Heart right ventricle (tissue), 16 donors: Measurements from ENCODE around the gene ECE2. TPM values are rescaled to one million over a fixed set of nuclear protein-coding genes. Genes with fewer than 3 reads are reported as not detected.

Source experiments
- ATAC-seq, 8 donors: fragments of 200-7000 bp; cut with Tn5 transposase; one replicate each; pipeline ENCODE4 v1.9.1; 2020; ENCODE audit warnings: mild to moderate bottlenecking in 8 of 8, moderate library complexity in 8 of 8, moderate number of reproducible peaks in 1 of 8
- DNase-seq, 2 donors: peaks; one replicate each; pipeline ENCODE4 v3.0.0-alpha.2; 2020
- H3K27ac ChIP-seq, 10 donors: fragments of 200-600 bp; sonication (generic) in 2 of 10; one replicate each; pipeline versions ENCODE4 v1.5.0 to v1.8.0; 2020 to 2022; ENCODE audit warnings: mild to moderate bottlenecking in 3 of 10
- H3K27me3 ChIP-seq, 7 donors: fragments of 200-600 bp; one replicate each; pipeline ENCODE4 v1.8.0; 2021 to 2022; ENCODE audit warnings: mild to moderate bottlenecking in 2 of 7
- H3K36me3 ChIP-seq, 9 donors: fragments of 200-600 bp; sonication (generic) in 1 of 9; one replicate each; pipeline versions ENCODE4 v1.5.0 to v1.8.0; 2020 to 2022; ENCODE audit warnings: mild to moderate bottlenecking in 2 of 9
- H3K4me1 ChIP-seq, 9 donors: fragments of 200-600 bp; sonication (generic) in 1 of 9; one replicate each; pipeline versions ENCODE4 v1.5.0 to v1.8.0; 2020 to 2022; ENCODE audit warnings: mild to moderate bottlenecking in 4 of 9
- H3K4me3 ChIP-seq, 10 donors: fragments of 200-600 bp; sonication (generic) in 2 of 10; one replicate each; pipeline versions ENCODE4 v1.5.0 to v1.8.0; 2020 to 2022; ENCODE audit warnings: mild to moderate bottlenecking in 7 of 10, moderate library complexity in 2 of 10
- H3K9me3 ChIP-seq, 11 donors: fragments of 200-600 bp in 10 of 11; sonication (generic) in 2 of 11; one replicate each; pipeline versions ENCODE4 v1.5.0 to v1.8.0; 2013 to 2022; ENCODE audit warnings: mild to moderate bottlenecking in 2 of 11, control low read depth in 1 of 11, moderate library complexity in 1 of 11
- WGBS, 2 donors: extraction: QIAGEN DNeasy Blood & Tissue Kit; methylation state at CpG; one replicate each; pipeline ENCODE4 v1.1.7; 2013; ENCODE audit warnings: inconsistent platforms in 1 of 2; 5-methylcytosine and 5-hydroxymethylcytosine counted together
- intact Hi-C, 10 donors: fragments of 100-400 bp; cut with DNase I; formaldehyde crosslinking; loops; one replicate each; pipeline versions ENCODE4 v1.11.1 to v1.14.2; 2022
- polyA plus RNA-seq, 2 donors: library from polyadenylated mRNA; stranded (reverse); fragments of 200-250 nt; gene quantifications; one replicate each; pipeline ENCODE4 v1.2.3, GENCODE V29; 2013
- total RNA-seq, 10 donors: library from RNA; stranded (reverse); fragmentation: NEBNext Ultra II Directional in 3 of 10; extraction: Animal tissue kit (Norgen Biotek cat#: 25700) in 3 of 10; gene quantifications; one replicate each; pipeline versions ENCODE4 v1.2.1 to v1.2.4, GENCODE V29; 2021 to 2023
- TF ChIP-seq, protein P1 (sequence below), 9 donors: fragments of 200-600 bp; sonication (generic) in 2 of 9; IDR thresholded peaks; one replicate each; pipeline versions ENCODE4 v1.5.0 to v1.8.0; 2021 to 2022; ENCODE audit warnings: antibody characterized with exemption in 9 of 9, mild to moderate bottlenecking in 5 of 9, moderate library complexity in 1 of 9
- donor health status: Arrhythmogenic right ventricular cardiomyopathy.
- donor health status: ischemic (EF 13 %, LVEDD 7.1; RV severe dilation, severe dysfunction).
- donor health status: healthy with polysubstance abuse.
- donor health status: DM: no; HTN: yes; CAD: no.
- donor health status: DM: no; HTN: no; CAD: no.
- donor health status: ischemic (EF 25% LVEDD 6.9; RV normal size, moderate dysfunction).
- donor health status: ischemic (EF 25% LVEDD 5.7; RV mildly dilated, moderate dysfunction).
- donor health status: healthy.
- donor health status: DM: yes; HTN: yes; CAD: no.
- donor health status: Ischemic cardiomyopathy.
- donor health status: ischemic (EF 35%, LVEDD 5.7; RV mildly dilated, moderate dysfunction).
- donor health status: nonischemic (EF 11% LVEDD 7.7; RV severe dilation, severe dysfunction).
- donor health status: DM: yes; HTN: yes; CAD: no.
- donor health status: PGD.
- donor health status: ischemic (EF 29% LVEDD 5.4; RV normal size, mild dysfunction).
- donor health status: nonischemic (EF 23%, LVEDD 6.1; RV moderate dilation, normal function).

The ECE2 gene
- total and polyA plus RNA-seq, 12 donors, result 0.20 to 0.28 TPM; not detected in 10

DNA sequence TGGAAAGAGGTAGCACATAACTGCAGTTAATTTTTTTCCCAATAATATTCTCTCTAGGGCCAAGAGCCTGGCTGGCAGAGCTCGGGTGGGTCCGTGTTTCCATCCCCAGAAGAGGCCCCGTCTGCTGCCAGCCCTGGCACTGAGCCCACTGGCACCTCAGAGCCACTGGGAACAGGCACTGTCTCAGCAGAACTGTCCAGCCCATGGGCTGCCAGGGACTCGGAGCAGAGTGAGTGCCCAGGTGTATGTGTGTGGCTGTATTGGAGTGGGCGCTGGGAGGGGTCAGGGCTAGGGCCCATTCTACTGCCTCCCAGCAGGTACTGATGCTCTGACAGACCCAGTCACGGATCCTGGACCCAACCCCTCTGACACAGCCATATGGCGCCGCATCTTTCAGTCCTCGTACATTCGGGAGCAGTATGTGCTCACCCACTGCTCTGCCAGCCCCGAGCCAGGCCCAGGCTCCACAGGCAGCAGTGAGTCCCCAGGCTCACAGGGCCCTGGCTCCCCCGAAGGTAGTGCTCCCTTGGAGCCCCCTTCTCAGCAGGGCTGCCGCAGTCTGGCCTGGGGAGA lies 37.5 kb upstream of the ECE2 start:
- peaks cover 0 to 8% (median 7%) of the 10 kb centered on the region in 9 donors for H3K4me1 ChIP-seq
- intact Hi-C loops, result no loop called here
- peaks cover 0 to 16% (median 11%) of the 10 kb centered on the region in 9 donors for H3K36me3 ChIP-seq
- TF ChIP-seq, protein P1, sequence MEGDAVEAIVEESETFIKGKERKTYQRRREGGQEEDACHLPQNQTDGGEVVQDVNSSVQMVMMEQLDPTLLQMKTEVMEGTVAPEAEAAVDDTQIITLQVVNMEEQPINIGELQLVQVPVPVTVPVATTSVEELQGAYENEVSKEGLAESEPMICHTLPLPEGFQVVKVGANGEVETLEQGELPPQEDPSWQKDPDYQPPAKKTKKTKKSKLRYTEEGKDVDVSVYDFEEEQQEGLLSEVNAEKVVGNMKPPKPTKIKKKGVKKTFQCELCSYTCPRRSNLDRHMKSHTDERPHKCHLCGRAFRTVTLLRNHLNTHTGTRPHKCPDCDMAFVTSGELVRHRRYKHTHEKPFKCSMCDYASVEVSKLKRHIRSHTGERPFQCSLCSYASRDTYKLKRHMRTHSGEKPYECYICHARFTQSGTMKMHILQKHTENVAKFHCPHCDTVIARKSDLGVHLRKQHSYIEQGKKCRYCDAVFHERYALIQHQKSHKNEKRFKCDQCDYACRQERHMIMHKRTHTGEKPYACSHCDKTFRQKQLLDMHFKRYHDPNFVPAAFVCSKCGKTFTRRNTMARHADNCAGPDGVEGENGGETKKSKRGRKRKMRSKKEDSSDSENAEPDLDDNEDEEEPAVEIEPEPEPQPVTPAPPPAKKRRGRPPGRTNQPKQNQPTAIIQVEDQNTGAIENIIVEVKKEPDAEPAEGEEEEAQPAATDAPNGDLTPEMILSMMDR (IDR thresholded peaks at IDR 0.05), result no peak
- no peak overlapping the region for H3K27ac ChIP-seq
- H3K4me3 ChIP-seq, result no peak overlapping the region
- WGBS, 2 donors, result 72 to 73% methylated on average over 13 of the region's 13 CpGs
- no peaks in the 10 kb centered on the region for H3K9me3 ChIP-seq
- DNase-seq, result no peak
- H3K27me3 ChIP-seq, result peaks cover 0 to 9% (median 5%) of the 10 kb centered on the region in 7 donors
- no peak for ATAC-seq

DNA sequence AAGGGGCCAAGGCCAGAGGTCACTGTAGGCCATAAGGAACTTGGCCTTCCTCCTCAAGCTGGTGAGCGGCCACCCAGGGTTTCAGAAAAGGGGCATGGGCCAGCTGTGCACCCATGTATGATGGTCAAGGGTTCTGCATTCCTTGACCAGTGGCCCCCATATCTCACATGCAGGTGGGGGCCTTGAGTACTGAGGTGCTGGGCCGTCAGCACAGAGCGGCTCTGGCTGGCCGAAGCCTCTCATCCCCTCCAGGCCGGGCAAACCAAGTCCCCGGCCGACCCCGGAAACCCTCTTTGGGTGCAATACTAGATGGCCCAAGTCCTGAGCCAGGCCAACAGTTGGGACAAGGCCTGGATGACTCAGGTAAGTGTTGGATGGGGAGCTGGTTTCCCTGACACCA lies 36.6 kb upstream of the ECE2 start:
- 91% methylated on average over 8 of the region's 8 CpGs for WGBS, 2 donors
- intact Hi-C loops, result no loop called here

DNA sequence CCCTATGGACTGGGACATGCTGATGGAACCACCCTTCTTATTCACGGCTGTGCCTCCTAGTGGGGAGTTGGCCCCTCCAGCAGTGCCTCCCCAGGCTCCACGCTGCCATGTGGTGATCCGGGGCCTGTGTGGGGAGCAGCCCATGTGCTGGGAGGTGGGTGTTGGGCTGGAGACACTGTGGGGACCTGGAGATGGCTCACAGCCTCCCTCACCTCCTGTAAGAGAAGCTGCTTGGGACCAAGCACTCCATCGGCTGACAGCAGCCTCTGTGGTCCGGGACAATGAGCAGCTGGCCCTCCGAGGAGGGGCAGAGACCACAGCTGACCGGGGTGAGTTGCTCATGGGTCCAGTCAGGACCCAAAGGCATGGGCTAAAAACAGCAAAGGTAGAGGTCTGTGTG lies 36.1 kb upstream of the ECE2 start:
- H3K27me3 ChIP-seq, result peaks cover 0 to 8% (median 3%) of the 10 kb centered on the region in 7 donors
- ATAC-seq, result no peak

More for the DNA sequence above, 36.6 kb upstream of the ECE2 start:
- peaks cover 0 to 25% (median 13%) of the 10 kb centered on the region in 9 donors for H3K36me3 ChIP-seq
- no peaks in the 10 kb centered on the region for H3K9me3 ChIP-seq
- H3K4me3 ChIP-seq, result no peak overlapping the region
- ATAC-seq (no peak), DNase-seq (no peak)
- peaks cover 0 to 8% (median 7%) of the 10 kb centered on the region in 9 donors for H3K4me1 ChIP-seq
- no peak overlapping the region for H3K27ac ChIP-seq
- peaks cover 0 to 8% (median 3%) of the 10 kb centered on the region in 7 donors for H3K27me3 ChIP-seq
- TF ChIP-seq, protein P1 (IDR thresholded peaks at IDR 0.05), result no peak

DNA sequence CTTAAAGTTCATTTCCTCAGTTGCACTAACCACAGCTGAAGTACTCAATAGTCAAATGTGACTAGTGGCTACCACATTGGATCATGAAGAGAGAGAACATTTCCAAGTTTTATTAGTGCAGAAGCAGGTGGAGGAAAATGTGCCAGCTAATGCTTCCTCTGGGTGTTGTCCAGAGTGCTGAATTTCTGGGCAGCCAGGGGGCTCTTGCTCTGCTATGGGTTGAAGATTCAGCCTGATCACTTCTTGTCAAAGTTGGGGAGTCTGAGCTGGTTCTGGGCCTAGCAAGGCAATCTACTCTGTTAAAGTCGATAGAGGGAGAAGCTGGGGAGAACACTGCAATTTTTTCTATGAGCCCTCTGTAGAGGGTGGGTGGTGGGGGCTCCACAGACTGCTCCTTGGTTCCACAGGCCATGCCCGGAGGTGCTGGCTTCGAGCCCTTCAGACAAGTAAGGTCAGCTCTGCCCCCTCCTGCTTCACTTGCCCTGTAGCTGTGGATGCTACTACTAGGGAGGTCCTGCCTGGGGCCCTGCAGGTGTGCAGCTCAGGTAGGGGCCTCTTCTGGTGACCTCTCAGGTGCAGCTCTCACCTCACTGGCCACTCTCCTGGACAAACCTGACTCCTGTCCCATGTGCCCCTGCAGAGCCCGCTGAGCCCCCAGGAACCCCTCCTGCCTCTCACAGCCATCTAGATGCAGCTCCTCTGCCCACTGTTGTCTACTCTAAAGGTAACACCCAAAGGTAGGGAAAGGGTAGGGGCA lies 35.3 kb upstream of the ECE2 start:
- 68% methylated on average over 4 of the region's 4 CpGs for WGBS, 2 donors
- ATAC-seq (no peak), DNase-seq (no peak)
- Histone ChIP-seq H3K27ac (no peak overlapping the region), H3K4me1 (peaks cover 0 to 8% (median 7%) of the 10 kb centered on the region in 9 donors), H3K27me3 (peaks cover 0 to 8% (median 3%) of the 10 kb centered on the region in 7 donors), H3K4me3 (no peak overlapping the region), H3K36me3 (peaks cover 0 to 38% (median 23%) of the 10 kb centered on the region in 9 donors), H3K9me3 (no peaks in the 10 kb centered on the region)
- TF ChIP-seq, protein P1 (IDR thresholded peaks at IDR 0.05), result no peak
- intact Hi-C loops, result loop anchor here (10.0 kb wide), 4 partner anchors 56 to 346 kb away; partner anchors contain the start of genes ABCF3 (in 2 of the 10) and ABCC5 (in 1 of the 10)

More for the DNA sequence above, 36.1 kb upstream of the ECE2 start:
- Histone ChIP-seq H3K36me3 (peaks cover 0 to 30% (median 17%) of the 10 kb centered on the region in 9 donors), H3K9me3 (no peaks in the 10 kb centered on the region), H3K27ac (no peak overlapping the region), H3K4me3 (no peak overlapping the region), H3K4me1 (peaks cover 0 to 8% (median 7%) of the 10 kb centered on the region in 9 donors)
- whole genome bisulfite sequencing, 2 donors, result 77% methylated on average over 7 of the region's 7 CpGs
- DNase-seq, result no peak
- intact Hi-C loops, result loop anchor here (10.0 kb wide), 4 partner anchors 55 to 345 kb away; partner anchors contain the start of genes ABCF3 (in 2 of the 10) and ABCC5 (in 1 of the 10)
- TF ChIP-seq, protein P1 (IDR thresholded peaks at IDR 0.05), result no peak
